Naive B cell (primary cell): ENCODE results near the gene PADI1. TPM values are rescaled to one million over a fixed set of nuclear protein-coding genes. Genes with fewer than 3 reads are reported as not detected.

Experiments
- ATAC-seq, 2 donors: fragments of 150-1000 bp; cut with Tn5 transposase; 2 replicates each; pipeline ENCODE4 v1.10.0; 2021; ENCODE audit warnings: low read depth in 2 of 2, mild to moderate bottlenecking in 2 of 2, moderate library complexity in 2 of 2
- DNase-seq: peaks from one replicate; pipeline ENCODE4 v3.0.0; 2022
- H3K27ac Mint-ChIP-seq, 6 donors: one replicate each; pipeline ENCODE4 v1.8.0; 2020 to 2022; ENCODE audit warnings: mild to moderate bottlenecking in 6 of 6, mixed read lengths in 6 of 6, moderate library complexity in 5 of 6, inconsistent platforms in 2 of 6
- H3K27me3 Mint-ChIP-seq, 3 donors: one replicate each; pipeline ENCODE4 v1.8.0; 2021 to 2022; ENCODE audit warnings: mixed read lengths in 3 of 3, mild to moderate bottlenecking in 1 of 3
- H3K36me3 Mint-ChIP-seq, 2 donors: one replicate each; pipeline ENCODE4 v1.8.0; 2020 to 2022; ENCODE audit warnings: mixed read lengths in 2 of 2, inconsistent platforms in 1 of 2, mild to moderate bottlenecking in 1 of 2
- H3K4me1 Mint-ChIP-seq, 3 donors: one replicate each; pipeline ENCODE4 v1.8.0; 2020 to 2022; ENCODE audit warnings: mixed read lengths in 3 of 3, inconsistent platforms in 1 of 3, mild to moderate bottlenecking in 1 of 3, moderate library complexity in 1 of 3
- H3K4me3 Mint-ChIP-seq, 8 donors: one replicate each; pipeline ENCODE4 v1.8.0; 2020 to 2022; ENCODE audit warnings: mild to moderate bottlenecking in 8 of 8, mixed read lengths in 8 of 8, moderate library complexity in 8 of 8, inconsistent platforms in 2 of 8
- H3K9me3 Mint-ChIP-seq, 7 donors: one replicate each; pipeline ENCODE4 v1.8.0; 2020 to 2022; ENCODE audit warnings: mixed read lengths in 7 of 7, mild to moderate bottlenecking in 5 of 7, inconsistent platforms in 2 of 7, moderate library complexity in 1 of 7
- polyA plus RNA-seq, 6 donors: library from polyadenylated mRNA; unstranded; fragments of 300-500 nt; fragmentation: Illumina TruSeq; gene quantifications; one replicate each; pipeline ENCODE4 v1.2.3, GENCODE V29; 2021; ENCODE audit warnings: low read depth in 6 of 6

The PADI1 gene
- polyA plus RNA-seq, 6 donors from 2014 or later, result not detected

DNA sequence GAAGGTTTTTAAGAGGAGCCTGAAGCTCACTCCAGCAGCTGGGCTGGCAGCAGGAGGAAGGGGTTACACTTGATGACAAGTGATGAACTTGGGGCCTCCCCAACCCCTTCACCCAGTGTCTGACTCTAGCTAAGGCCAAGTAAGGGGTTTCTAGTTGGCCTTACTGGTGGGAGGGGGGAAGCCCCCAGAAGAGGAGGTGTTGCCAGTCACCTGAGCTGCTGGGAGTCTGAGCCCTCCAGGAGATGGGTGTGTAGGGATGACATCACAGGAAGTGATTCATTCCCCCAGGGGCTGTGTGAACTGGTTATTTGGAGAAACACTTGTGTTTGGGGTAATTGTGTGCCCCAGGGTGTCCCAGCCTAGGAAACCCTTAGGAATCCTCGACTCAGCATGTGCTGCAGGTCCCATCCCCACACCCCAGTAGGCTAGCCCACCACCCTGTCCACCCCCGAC lies 3.1 kb downstream of the PADI1 start:
- Mint-ChIP-seq H3K27me3 (peaks cover 15 to 23% (median 15%) of the 10 kb centered on the region in 3 donors), H3K9me3 (no peaks in the 10 kb centered on the region), H3K4me3 (peak overlapping the region in 3 of 8 donors; percentile 61 to 66 (median 63)), H3K36me3 (peaks cover 0 to 5% of the 10 kb centered on the region in 2 donors), H3K27ac (peak overlapping the region in 5 of 6 donors; percentile 66 to 95 (median 84)), H3K4me1 (peaks cover 24 to 38% (median 27%) of the 10 kb centered on the region in 3 donors)
- DNase-seq (peak; percentile 46), ATAC-seq (peak; percentile 75 to 76)

- H3K27ac Mint-ChIP-seq, result peak overlapping the region in 1 of 6 donors; percentile 66
- peaks cover 24 to 40% (median 32%) of the 10 kb centered on the region in 3 donors for H3K4me1 Mint-ChIP-seq
- H3K4me3 Mint-ChIP-seq, result no peak overlapping the region
- no peak for DNase-seq
- peaks cover 0 to 8% of the 10 kb centered on the region in 2 donors for H3K36me3 Mint-ChIP-seq
- no peak for ATAC-seq
- no peaks in the 10 kb centered on the region for H3K9me3 Mint-ChIP-seq
- H3K27me3 Mint-ChIP-seq, result peaks cover 15 to 27% (median 20%) of the 10 kb centered on the region in 3 donors
Measured at GRCh38 chr1:17208546-17208945, 3.6 kb downstream of the PADI1 start.

GRCh38 chr1:17209430-17209829 lies 4.5 kb downstream of the PADI1 start:
- Mint-ChIP-seq H3K9me3 (no peaks in the 10 kb centered on the region), H3K27ac (peak overlapping the region in 2 of 6 donors; percentile 49 to 57), H3K27me3 (peaks cover 21 to 26% (median 25%) of the 10 kb centered on the region in 3 donors), H3K36me3 (peaks cover 0 to 8% of the 10 kb centered on the region in 2 donors), H3K4me3 (no peak overlapping the region), H3K4me1 (peaks cover 24 to 42% (median 32%) of the 10 kb centered on the region in 3 donors)
- ATAC-seq (no peak), DNase-seq (no peak)

DNA sequence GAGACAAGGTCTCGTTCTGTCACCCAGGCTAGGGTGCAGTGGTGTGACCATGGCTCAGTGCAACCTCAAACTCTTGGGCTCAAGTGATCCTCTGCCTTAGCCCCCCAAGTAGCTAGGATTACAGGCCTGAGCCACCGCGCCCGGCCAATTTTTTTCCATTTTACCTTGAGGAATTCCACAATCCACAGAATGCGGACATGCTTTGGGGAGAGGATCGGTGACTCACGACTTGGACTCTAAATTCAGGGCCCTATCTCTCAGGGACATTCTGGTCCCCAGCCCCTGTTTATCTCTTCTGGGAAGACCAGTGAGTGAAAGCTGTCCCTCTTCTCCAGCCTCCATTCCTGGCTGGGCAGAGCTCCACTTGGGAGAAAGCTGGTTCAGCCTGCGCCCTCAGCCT lies 5.2 kb downstream of the PADI1 start:
- ATAC-seq, result no peak
- peaks cover 24 to 29% (median 26%) of the 10 kb centered on the region in 3 donors for H3K27me3 Mint-ChIP-seq

DNA sequence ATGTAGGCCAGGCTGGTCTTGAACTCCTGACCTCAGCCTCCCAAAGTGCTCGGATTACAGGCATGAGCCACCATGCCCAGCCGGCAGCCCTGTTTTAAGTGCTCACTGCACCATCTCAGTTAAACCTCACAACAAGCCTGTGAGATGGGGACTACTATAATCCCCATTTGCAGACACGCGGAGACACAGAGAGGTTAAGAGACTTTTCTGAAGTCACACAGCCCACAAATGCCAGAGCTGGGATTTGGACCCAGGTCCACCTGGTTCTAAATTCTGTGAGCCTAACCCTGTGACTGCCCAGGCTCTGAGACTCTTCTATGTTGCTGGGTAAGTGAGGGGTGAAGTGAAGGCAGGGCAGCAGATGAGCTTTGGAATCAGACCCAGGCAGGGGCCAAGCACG lies 6.4 kb downstream of the PADI1 start:
- no peak for DNase-seq
- peak overlapping the region in 1 of 6 donors; percentile 47 for H3K27ac Mint-ChIP-seq
- no peaks in the 10 kb centered on the region for H3K9me3 Mint-ChIP-seq
- peak overlapping the region in 1 of 8 donors; percentile 19 for H3K4me3 Mint-ChIP-seq
- no peak for ATAC-seq
- peaks cover 0 to 8% of the 10 kb centered on the region in 2 donors for H3K36me3 Mint-ChIP-seq
- peaks cover 24 to 39% (median 33%) of the 10 kb centered on the region in 3 donors for H3K4me1 Mint-ChIP-seq
- peaks cover 31 to 41% (median 33%) of the 10 kb centered on the region in 3 donors for H3K27me3 Mint-ChIP-seq

More for the DNA sequence above, 5.2 kb downstream of the PADI1 start:
- Mint-ChIP-seq H3K4me3 (no peak overlapping the region), H3K9me3 (no peaks in the 10 kb centered on the region), H3K36me3 (peaks cover 0 to 8% of the 10 kb centered on the region in 2 donors), H3K4me1 (peaks cover 24 to 44% (median 36%) of the 10 kb centered on the region in 3 donors), H3K27ac (no peak overlapping the region)
- DNase-seq, result no peak

DNA sequence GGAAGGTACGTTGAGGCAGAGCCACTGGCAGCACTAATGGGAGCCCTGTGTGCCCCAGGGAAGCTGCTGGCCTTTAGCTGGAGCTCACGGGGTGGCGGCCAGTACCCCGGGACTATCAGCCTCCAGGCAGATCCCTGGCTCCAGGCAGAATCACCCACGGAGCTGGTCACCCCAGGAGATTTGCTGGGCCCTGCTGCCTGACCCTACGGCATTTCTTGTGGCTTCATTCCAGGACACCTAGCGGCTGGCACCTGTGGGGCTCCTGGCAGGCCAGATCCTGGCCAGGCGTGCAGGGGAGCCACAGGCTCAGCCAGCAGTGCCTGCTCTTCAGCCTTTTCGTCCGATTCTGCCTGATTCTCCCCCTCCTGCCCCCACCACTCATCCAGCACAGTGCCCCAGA lies 7.1 kb downstream of the PADI1 start:
- Mint-ChIP-seq H3K36me3 (peaks cover 0 to 8% of the 10 kb centered on the region in 2 donors), H3K27me3 (peaks cover 31 to 43% (median 34%) of the 10 kb centered on the region in 3 donors), H3K9me3 (no peaks in the 10 kb centered on the region), H3K27ac (no peak overlapping the region), H3K4me3 (no peak overlapping the region), H3K4me1 (peaks cover 20 to 33% (median 33%) of the 10 kb centered on the region in 3 donors)
- DNase-seq (no peak), ATAC-seq (no peak)

- H3K36me3 Mint-ChIP-seq, result peaks cover 0 to 8% of the 10 kb centered on the region in 2 donors
- H3K27ac Mint-ChIP-seq, result peak overlapping the region in 1 of 6 donors; percentile 27
- ATAC-seq (no peak), DNase-seq (no peak)
- peaks cover 14 to 27% (median 27%) of the 10 kb centered on the region in 3 donors for H3K4me1 Mint-ChIP-seq
- no peaks in the 10 kb centered on the region for H3K9me3 Mint-ChIP-seq
- no peak overlapping the region for H3K4me3 Mint-ChIP-seq
- peaks cover 32 to 43% (median 34%) of the 10 kb centered on the region in 3 donors for H3K27me3 Mint-ChIP-seq
Measured at GRCh38 chr1:17212487-17213121, 7.7 kb downstream of the PADI1 start.

DNA sequence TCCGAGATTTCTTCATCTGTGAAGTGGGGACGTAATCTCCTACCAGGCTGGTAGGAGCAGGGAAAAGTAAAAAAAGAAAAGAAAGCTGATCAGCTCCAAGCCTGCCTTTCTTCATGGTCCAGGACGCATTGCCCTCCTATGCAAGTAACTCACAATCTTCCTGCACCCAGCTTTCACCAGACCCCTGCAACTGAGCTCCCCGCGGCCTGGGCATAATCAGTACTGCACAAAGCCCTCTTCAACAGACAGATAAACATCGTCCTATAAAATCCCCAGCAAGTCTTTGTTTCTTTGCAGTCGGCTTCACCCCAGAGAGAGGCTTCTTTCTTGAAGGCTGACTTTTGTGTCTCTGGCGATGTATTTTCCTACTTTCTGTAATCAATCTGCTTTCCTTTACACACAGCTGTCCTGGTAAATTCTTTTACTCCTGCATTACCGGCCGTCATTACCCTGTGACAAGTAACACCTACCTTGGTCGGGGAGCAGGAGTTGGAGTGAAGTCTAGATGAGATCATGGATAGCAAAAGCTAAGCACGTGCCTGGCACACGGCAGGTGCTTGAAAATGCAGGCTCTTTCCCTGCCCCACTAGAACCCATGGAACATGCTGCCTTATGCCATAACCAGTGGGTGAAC lies 8.3 kb downstream of the PADI1 start:
- Mint-ChIP-seq H3K27ac (peak overlapping the region in 2 of 6 donors; percentile 17 to 27), H3K27me3 (peaks cover 34 to 43% (median 36%) of the 10 kb centered on the region in 3 donors)
- no peak for ATAC-seq

GRCh38 chr1:17213782-17214148 lies 8.8 kb downstream of the PADI1 start:
- peaks cover 34 to 43% (median 36%) of the 10 kb centered on the region in 3 donors for H3K27me3 Mint-ChIP-seq

More for the DNA sequence above, 8.3 kb downstream of the PADI1 start:
- peaks cover 8 to 22% (median 21%) of the 10 kb centered on the region in 3 donors for H3K4me1 Mint-ChIP-seq
- no peak for DNase-seq
- no peak overlapping the region for H3K4me3 Mint-ChIP-seq
- H3K9me3 Mint-ChIP-seq, result no peaks in the 10 kb centered on the region
- peaks cover 0 to 8% of the 10 kb centered on the region in 2 donors for H3K36me3 Mint-ChIP-seq

GRCh38 chr1:17214876-17215544 lies 10.1 kb downstream of the PADI1 start:
- H3K4me3 Mint-ChIP-seq, result no peak overlapping the region
- DNase-seq (no peak), ATAC-seq (no peak)
- H3K27me3 Mint-ChIP-seq, result peaks cover 34 to 43% (median 36%) of the 10 kb centered on the region in 3 donors
- no peaks in the 10 kb centered on the region for H3K9me3 Mint-ChIP-seq
- H3K4me1 Mint-ChIP-seq, result peaks cover 0 to 17% (median 12%) of the 10 kb centered on the region in 3 donors
- no peak overlapping the region for H3K27ac Mint-ChIP-seq
- peaks cover 0 to 8% of the 10 kb centered on the region in 2 donors for H3K36me3 Mint-ChIP-seq

More at GRCh38 chr1:17213782-17214148, 8.8 kb downstream of the PADI1 start:
- Mint-ChIP-seq H3K36me3 (peaks cover 0 to 8% of the 10 kb centered on the region in 2 donors), H3K9me3 (no peaks in the 10 kb centered on the region), H3K27ac (no peak overlapping the region), H3K4me3 (peak overlapping the region in 1 of 8 donors; percentile 6), H3K4me1 (peaks cover 3 to 17% (median 16%) of the 10 kb centered on the region in 3 donors)
- ATAC-seq (no peak), DNase-seq (no peak)

DNA sequence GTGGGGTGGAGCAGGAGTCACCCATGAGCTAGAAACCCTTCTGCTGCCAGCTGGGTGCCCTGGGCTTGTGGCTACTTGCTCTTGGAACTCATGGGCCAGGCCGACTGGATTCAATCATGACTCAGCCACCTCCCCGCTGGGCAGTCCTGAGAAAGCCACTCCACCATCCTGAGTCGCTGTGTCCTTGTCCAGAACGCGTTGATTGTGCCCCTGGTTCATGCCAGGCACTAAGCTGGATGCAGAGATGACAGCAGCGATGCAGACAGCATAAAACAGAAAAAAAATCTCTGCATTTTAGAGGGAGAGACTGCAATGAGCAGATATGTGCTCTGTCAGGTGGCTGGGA lies 10.6 kb downstream of the PADI1 start:
- H3K27ac Mint-ChIP-seq, result peak overlapping the region in 1 of 6 donors; percentile 74
- H3K36me3 Mint-ChIP-seq, result peaks cover 0 to 8% of the 10 kb centered on the region in 2 donors
- peaks cover 34 to 43% (median 36%) of the 10 kb centered on the region in 3 donors for H3K27me3 Mint-ChIP-seq
- H3K4me3 Mint-ChIP-seq, result no peak overlapping the region
- DNase-seq, result no peak
- no peak for ATAC-seq
- peaks cover 0 to 17% (median 12%) of the 10 kb centered on the region in 3 donors for H3K4me1 Mint-ChIP-seq
- no peaks in the 10 kb centered on the region for H3K9me3 Mint-ChIP-seq

DNA sequence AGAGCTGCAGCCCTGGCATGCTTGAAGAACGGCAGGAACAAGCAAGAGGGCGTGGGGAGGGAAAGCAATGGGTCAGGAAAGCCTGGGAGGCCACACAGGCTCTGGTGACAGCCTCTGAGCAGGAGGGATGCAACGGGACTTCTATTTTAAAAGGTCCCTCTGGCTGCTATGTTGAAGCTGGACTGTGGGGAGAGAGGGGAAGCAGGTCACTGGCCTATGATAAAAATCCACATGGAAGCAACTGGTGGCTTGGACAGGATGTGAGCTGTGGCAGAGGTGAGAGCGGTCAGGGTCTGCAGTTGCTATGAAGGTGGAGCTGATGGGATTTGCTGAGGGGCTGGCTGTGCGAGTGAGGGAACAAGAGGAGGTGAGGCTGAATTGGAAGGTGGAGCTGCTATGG lies 11.2 kb downstream of the PADI1 start:
- Mint-ChIP-seq H3K27ac (peak overlapping the region in 1 of 6 donors; percentile 74), H3K9me3 (no peaks in the 10 kb centered on the region), H3K4me1 (peaks cover 0 to 17% (median 12%) of the 10 kb centered on the region in 3 donors), H3K27me3 (peaks cover 34 to 43% (median 36%) of the 10 kb centered on the region in 3 donors), H3K4me3 (no peak overlapping the region), H3K36me3 (peaks cover 0 to 8% of the 10 kb centered on the region in 2 donors)
- ATAC-seq, result no peak
- DNase-seq, result no peak

GRCh38 chr1:17217607-17218006 lies 12.7 kb downstream of the PADI1 start:
- H3K9me3 Mint-ChIP-seq, result no peaks in the 10 kb centered on the region
- H3K36me3 Mint-ChIP-seq, result peaks cover 0 to 6% of the 10 kb centered on the region in 2 donors
- ATAC-seq, result no peak
- H3K4me3 Mint-ChIP-seq, result no peak overlapping the region
- DNase-seq, result no peak
- peaks cover 33 to 44% (median 37%) of the 10 kb centered on the region in 3 donors for H3K27me3 Mint-ChIP-seq
- H3K4me1 Mint-ChIP-seq, result peaks cover 0 to 14% (median 12%) of the 10 kb centered on the region in 3 donors
- H3K27ac Mint-ChIP-seq, result no peak overlapping the region
